OCI-LY7 (cell line): ENCODE results near the gene CDKL4.

ENCODE experiments used
- EZH2phosphoT487 ChIP-seq: fragments of 200-600 bp; sonication (generic); IDR thresholded peaks from 2 replicates; pipeline ENCODE4 v1.6.1; 2018; ENCODE audit warnings: low read depth, borderline replicate concordance, mild to moderate bottlenecking, mixed run types, antibody characterized with exemption, low read length, moderate library complexity, mixed read lengths
- TF ChIP-seq, protein P1 (sequence below): fragments of 200-600 bp; sonication (generic); conservative IDR thresholded peaks from 2 replicates; pipeline ENCODE4 v1.5.1; 2014; ENCODE audit warnings: mild to moderate bottlenecking, antibody characterized with exemption, low read length, moderate library complexity, mixed read lengths

DNA sequence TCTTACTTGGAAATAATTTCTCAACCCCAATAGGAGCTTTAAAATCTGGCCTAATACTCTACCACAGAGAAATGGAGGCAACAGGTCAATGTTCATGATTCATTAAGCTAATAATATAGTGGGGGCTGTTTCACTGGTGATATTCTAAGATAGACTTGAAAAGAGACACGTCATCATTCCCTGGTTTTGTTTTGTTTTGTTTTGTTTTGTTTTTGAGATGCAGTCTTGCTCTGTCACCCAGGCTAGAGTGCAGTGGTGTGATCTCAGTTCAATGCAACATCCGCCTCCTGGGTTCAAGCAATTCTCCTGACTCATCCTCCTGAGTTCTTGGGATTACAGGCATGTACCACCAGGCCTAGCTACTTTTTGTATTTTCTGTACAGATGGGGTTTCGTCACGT lies 85.4 kb downstream of the CDKL4 start:
- TF ChIP-seq, protein P1, sequence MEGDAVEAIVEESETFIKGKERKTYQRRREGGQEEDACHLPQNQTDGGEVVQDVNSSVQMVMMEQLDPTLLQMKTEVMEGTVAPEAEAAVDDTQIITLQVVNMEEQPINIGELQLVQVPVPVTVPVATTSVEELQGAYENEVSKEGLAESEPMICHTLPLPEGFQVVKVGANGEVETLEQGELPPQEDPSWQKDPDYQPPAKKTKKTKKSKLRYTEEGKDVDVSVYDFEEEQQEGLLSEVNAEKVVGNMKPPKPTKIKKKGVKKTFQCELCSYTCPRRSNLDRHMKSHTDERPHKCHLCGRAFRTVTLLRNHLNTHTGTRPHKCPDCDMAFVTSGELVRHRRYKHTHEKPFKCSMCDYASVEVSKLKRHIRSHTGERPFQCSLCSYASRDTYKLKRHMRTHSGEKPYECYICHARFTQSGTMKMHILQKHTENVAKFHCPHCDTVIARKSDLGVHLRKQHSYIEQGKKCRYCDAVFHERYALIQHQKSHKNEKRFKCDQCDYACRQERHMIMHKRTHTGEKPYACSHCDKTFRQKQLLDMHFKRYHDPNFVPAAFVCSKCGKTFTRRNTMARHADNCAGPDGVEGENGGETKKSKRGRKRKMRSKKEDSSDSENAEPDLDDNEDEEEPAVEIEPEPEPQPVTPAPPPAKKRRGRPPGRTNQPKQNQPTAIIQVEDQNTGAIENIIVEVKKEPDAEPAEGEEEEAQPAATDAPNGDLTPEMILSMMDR = no peak
- no peak for TF ChIP-seq EZH2phosphoT487
